GM12892 (cell line): ENCODE results near the gene KCNK1.

Source experiments
- DNase-seq: peaks from one replicate; pipeline ENCODE4 v3.0.0; 2011; ENCODE audit not compliant: insufficient read length
- FAIRE-seq: peaks from 2 replicates; lab custom pipeline; 2011; peaks lifted over from hg19 to GRCh38; lab: Jason Lieb, UNC
- POLR2A ChIP-seq: IDR thresholded peaks from 2 replicates; pipeline ENCODE4 v1.6.1; 2011; ENCODE audit warnings: low read depth, low read length, control low read depth
- POLR2AphosphoS5 ChIP-seq: IDR thresholded peaks from 2 replicates; pipeline ENCODE4 v1.6.1; 2011; ENCODE audit warnings: low read depth, low read length, control low read depth
- TAF1 ChIP-seq: IDR thresholded peaks from 2 replicates; pipeline ENCODE4 v1.6.1; 2011; ENCODE audit warnings: low read depth, mild to moderate bottlenecking, control low read depth, low read length, borderline replicate concordance

The KCNK1 gene

DNA sequence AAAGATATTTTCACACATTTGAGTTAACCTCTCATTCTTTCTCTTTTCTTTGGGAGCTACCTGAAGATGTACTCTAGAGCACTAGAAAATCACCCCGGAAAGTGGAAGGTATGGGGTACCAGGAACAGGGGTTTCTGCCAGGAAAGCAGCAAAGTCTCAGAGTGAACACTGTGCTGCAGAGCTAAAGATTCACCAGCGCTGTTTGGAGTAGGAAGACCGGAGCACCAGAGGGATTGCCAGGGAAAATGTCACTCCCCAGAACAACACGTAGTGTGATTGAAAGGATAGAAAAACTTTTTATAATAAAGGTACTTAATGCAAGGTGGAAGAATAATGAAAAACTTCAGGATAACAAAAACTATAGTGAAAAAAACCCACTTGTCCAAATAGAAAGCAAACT, 26.7 kb upstream of the KCNK1 start:
- no peak for DNase-seq
- FAIRE-seq = no peak
- TF ChIP-seq POLR2A = no peak
- no peak for TF ChIP-seq POLR2AphosphoS5
- no peak for TF ChIP-seq TAF1

DNA sequence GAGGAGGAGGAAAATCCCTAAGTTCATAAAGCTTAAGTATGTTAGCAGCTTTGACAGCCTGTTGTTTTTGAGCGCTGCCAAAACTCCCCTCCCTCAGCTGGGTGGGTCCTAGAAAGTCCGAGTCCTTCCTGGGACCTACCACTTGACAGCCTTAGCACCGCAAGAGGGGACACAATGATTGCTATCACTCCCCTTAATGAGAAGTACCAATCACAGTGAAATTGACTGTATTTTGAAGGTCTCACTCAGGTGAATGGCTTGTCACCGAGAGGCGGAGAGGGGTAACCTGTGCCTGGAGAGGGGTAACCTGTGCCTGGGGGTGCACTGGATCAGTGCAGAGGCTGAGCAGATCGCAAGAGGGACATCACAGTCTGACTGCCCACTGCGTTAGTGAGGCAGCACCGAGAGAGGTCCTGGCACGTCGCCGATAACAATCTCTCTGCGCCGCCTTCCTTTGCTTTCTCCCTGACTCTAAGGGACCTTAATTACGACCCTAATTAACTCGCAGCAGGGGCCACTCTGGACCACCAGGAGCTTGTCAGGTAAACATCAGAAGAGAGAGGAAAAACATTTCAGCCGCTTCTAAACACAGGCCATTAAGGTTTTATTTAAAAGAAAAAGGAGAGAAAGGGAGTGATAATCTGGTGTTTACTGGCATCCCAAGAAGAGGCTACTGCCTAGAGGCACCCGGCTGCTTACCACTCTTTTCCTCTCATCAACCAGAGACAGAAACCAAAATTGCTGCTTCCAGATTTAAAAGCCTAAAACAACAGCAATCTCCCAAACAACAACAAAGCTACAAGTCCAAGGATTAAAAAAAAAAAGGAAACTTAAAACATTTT, 25.7 kb upstream of the KCNK1 start:
- no peak for DNase-seq
- TF ChIP-seq POLR2A (no peak), POLR2AphosphoS5 (no peak), TAF1 (no peak)
- no peak for FAIRE-seq

DNA sequence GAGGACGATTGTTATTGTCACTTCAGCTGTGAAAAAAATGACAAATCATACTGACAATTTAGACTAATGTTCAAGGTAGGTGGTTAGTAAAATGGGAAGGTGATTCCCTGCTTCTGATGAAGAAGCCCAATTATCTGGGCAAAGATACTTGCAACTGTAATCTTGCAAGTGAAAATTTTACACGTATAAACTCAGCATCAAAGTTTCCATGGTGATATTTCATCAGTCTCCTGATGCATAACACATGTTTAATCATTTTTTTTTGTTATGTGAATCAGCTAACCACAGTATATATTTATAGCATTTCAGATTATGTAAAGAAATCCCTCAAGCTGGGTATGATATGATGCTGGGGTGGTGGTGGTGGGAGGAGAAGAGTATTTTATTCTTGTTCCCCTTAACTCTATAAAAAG, 16.4 kb upstream of the KCNK1 start:
- no peak for FAIRE-seq
- no peak for TF ChIP-seq TAF1
- no peak for TF ChIP-seq POLR2AphosphoS5
- no peak for TF ChIP-seq POLR2A
- DNase-seq = no peak

DNA sequence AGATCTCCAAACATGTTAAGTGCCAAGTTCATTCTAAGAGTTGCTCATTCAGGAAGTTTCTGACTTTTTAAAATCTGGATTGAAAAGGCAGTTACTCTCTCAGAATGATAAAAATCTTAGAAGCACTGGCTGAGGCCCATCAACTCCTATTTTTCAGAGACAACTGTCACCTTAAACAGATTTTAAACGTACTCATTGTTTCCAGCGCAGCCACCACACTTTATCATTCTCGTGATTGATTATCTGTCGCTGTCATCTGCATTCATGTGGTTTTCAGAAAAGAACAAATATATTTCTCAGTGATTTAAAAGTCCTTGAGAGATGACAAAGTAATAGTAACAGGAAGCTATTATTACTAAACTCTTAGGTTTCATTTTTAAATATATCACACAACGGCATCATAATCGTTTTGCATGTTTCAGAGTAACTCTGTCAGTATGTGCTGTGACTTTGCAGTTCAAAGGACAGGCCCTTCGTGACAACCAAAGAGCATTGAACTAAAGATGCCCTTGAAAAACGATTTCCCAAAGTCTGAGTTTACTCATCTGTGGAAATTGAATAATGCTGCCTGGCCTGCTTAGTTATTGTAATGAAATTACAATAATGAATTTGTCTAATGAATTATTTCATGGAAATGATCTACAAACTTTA, 14.9 kb upstream of the KCNK1 start:
- FAIRE-seq = no peak
- DNase-seq = peak; percentile 26
- TF ChIP-seq POLR2AphosphoS5 = no peak

DNA sequence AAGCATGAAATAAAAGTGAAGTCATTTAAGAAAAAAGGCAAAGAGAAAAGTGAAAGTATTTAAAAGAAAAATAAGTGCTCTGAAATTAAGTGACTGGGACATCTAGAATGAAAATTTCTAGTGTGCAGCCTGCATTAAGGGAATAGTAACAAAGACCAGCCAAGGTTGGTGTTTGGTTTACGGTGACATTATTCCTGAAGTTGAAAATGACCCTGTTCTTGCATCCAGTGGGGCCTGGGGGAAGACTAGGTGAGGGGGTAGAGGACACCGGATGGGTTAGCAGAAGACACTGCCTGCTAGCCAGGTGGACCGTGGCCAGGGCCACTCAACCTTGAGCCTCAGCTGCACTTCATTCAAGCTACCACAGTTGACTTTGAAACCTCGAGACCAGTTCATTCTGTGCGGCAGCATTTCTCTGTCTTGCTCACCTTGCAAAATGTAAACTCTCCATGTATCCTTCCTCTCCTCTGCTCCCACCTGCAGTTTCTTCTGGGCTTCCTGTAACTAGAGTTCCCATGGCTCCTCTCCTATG, 14.3 kb upstream of the KCNK1 start:
- peak; percentile 94 for FAIRE-seq
- peak; percentile 14 for DNase-seq
- TF ChIP-seq POLR2AphosphoS5 = peak; percentile 52; the same call in 1 of the 2 replicates
- peak; percentile 32; the same call in 1 of the 2 replicates for TF ChIP-seq POLR2A
- no peak for TF ChIP-seq TAF1

DNA sequence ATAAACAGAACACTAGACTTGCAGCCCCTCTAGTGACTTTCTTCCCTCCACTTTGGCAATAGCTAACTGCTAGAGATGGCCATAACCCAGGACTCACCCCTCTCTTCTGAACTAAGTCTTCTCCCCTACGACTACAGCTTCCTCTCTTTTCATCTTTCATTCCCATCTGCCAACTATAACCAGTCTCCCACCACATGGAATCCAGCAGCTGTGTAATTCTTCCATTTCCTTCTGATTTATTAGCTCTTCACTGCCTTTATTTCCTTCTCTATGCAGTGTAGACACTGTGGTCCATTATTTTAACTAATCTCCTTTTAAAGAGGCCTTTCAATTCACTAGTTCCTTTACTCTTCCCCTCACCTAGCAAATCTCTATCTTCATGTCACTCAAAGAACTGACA, 13.4 kb upstream of the KCNK1 start:
- no peak for DNase-seq
- no peak for TF ChIP-seq TAF1
- TF ChIP-seq POLR2A = no peak
- no peak for TF ChIP-seq POLR2AphosphoS5
- no peak for FAIRE-seq

DNA sequence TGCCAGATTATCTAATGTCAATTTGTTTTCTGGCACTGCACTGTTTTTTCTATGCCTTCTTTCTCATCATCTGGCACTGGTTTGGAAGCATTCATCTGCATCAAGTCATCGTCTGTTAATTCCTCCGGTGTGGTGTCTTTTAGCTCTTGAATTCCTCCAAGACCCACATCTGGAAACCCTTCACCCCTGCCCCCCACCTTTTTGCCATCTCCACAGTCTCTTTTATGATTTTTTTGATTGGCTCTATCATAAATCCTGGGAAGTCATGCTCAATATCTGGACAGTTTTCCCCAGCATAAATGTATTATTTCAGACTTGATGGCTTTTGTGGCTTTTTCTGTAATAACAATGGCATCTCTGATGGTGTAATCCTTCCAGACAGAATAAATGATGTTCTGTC, 10.4 kb upstream of the KCNK1 start:
- DNase-seq = no peak
- no peak for FAIRE-seq
- TF ChIP-seq TAF1 = no peak
- TF ChIP-seq POLR2AphosphoS5 = no peak
- TF ChIP-seq POLR2A = no peak

DNA sequence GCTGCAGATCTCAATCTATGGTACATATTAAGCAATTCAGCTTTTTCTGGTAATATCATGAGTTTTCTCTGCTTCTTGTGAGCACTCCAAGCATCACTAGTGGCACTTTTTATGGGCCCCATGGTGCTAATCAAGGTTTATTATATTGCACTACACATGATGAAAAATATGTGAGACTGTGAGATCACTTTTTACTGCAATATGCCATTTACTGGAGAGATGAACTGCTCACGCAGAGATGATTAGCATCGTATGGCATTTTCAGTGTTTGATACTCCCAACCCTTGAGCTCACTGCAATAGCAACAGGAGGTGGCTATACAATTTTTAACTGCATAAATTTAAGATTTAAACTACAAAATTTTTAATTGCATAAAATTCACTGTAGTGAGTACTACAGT, 8.7 kb upstream of the KCNK1 start:
- DNase-seq (no peak), FAIRE-seq (no peak)
- TF ChIP-seq TAF1 (no peak), POLR2A (no peak)

DNA sequence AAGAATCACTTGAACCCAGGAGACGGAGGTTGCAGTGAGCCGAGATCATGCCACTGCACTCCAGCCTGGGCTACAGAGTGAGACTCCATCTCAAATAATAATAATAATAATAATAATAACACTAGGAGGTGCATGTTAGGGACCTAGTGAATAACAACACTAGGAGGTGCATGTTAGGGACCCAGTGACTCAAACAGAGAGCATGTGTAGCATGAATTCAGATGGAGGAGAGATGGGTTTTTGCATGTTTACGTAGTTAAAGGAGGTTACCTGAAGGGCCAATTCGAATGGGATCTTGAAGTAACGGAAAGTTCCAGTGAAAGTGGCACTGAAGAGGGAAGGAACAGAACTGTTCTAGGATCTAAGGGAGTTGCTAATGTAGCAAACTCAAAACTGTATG, 7.1 kb upstream of the KCNK1 start:
- TF ChIP-seq POLR2A (no peak), POLR2AphosphoS5 (no peak), TAF1 (no peak)
- FAIRE-seq (peak; percentile 58), DNase-seq (no peak)

DNA sequence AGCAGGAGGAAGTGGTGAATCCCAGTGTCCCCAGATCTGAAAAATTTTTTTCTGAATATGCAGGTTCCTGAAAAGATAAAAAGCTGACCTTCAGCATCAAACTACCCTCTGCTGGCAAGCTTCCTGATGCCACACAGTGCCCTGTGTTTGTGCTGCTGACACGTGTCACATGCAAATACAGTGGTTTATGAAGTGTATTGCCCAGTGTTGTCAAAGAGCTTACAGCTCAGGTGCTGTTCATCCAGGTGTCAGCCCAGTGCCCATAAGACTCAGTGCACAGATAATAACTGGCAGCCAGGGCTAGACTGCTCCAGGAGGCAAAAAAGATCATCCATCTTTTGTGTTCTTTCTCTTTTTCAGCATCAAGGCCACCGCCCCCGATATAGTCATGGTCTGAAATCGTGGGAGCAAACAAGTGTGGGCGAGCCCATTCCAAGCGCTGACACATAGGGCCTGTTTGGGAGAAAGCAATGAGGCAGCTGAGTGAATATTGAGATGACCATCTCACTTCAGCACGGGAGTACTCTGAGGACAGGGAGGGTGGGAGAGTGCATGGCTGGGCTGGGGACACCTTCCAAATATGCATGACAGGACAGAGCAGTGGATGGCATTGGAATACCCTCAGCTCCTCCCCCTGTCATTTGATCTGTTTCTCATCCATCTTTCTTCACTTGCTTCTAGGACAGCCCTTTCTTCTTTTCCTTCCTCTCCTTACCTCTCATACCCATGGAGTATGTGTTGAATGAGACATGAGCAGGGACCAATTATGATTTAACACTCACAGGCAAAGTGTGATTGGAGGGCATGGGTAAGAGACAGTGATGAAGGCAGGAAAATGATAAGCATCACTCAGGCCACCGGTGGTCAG, 6.4 kb upstream of the KCNK1 start:
- no peak for TF ChIP-seq TAF1
- TF ChIP-seq POLR2A = no peak
- no peak for TF ChIP-seq POLR2AphosphoS5
- DNase-seq (no peak), FAIRE-seq (no peak)

DNA sequence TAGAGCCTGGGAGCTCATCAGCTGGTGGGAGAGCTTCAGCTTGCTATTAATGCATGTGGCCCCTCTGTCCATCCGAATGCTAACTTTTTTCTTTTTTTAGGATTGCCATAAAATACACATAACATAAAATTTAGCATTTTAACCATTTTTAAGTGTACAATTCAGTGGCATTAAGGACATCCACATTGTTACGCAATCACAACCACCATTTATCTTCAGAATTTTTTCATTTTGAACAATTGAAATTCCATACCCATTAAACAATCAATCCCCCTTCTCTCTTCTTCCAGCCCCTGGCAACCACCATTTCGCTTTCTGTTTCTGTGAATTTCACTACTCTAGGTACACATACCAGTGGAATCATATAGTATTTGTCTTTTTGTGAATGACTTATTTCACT, 4.9 kb upstream of the KCNK1 start:
- no peak for DNase-seq
- TF ChIP-seq POLR2A (no peak), TAF1 (no peak), POLR2AphosphoS5 (no peak)
- FAIRE-seq = no peak

DNA sequence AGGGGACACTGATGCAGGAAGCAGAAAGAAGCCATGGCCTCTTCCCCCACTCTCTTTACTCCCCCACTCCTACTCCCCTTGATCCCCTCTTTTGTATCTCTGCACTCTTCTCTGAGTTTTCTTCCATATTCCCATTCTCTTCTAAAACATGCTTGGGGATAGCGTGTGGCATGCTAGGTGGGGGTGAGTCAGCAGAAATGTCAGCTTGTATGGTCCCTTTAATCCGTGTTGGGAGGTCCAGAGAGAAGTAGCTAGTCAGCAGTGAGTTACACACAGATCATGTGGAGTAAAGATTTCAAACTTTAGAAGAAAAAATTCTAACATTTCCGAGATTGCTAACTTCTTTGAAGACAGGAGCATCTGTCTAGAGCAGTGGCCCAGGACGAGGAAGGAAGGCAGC, 4.0 kb upstream of the KCNK1 start:
- TF ChIP-seq POLR2A (no peak), TAF1 (no peak), POLR2AphosphoS5 (no peak)
- no peak for DNase-seq
- FAIRE-seq = no peak
